Activated CD8-positive, alpha-beta T cell treated with anti-CD3 and anti-CD28 coated beads for 36 hours (primary cell): ENCODE results near the gene PLEKHA6. TPM values are rescaled to one million over a fixed set of nuclear protein-coding genes. Genes with fewer than 3 reads are reported as not detected.

ENCODE experiments used
- ATAC-seq: fragments of 200-7000 bp; cut with Tn5 transposase; one replicate; pipeline ENCODE4 v1.10.0; 2021; ENCODE audit warnings: mild to moderate bottlenecking, moderate library complexity
- CTCF ChIA-PET: fragments of 350-600 bp; sonication (Branson Sonifier 250); formaldehyde crosslinking; loops from one replicate; lab custom pipeline; 2021; ENCODE audit warnings: antibody characterized with exemption; lab: Charles Lee
- POLR2A ChIA-PET: fragments of 350-600 bp; sonication (Branson Sonifier 250); formaldehyde crosslinking; loops from one replicate; lab custom pipeline; 2021; ENCODE audit warnings: antibody characterized with exemption; lab: Charles Lee
- DNase-seq: peaks from one replicate; pipeline ENCODE4 v3.0.0-alpha.2; 2020
- H3K27ac Mint-ChIP-seq: one replicate; pipeline ENCODE4 v1.8.0; 2021; ENCODE audit warnings: mild to moderate bottlenecking, mixed read lengths
- H3K27me3 Mint-ChIP-seq: one replicate; pipeline ENCODE4 v1.8.0; 2021; ENCODE audit warnings: mixed read lengths
- H3K36me3 Mint-ChIP-seq: one replicate; pipeline ENCODE4 v1.8.0; 2021; ENCODE audit warnings: low read depth, mixed read lengths
- H3K4me1 Mint-ChIP-seq: one replicate; pipeline ENCODE4 v1.8.0; 2021; ENCODE audit warnings: low read depth, mixed read lengths
- H3K4me3 Mint-ChIP-seq: one replicate; pipeline ENCODE4 v1.8.0; 2021; ENCODE audit warnings: mild to moderate bottlenecking, moderate library complexity, mixed read lengths
- H3K9me3 Mint-ChIP-seq: one replicate; pipeline ENCODE4 v1.8.0; 2021; ENCODE audit warnings: mixed read lengths
- CTCF ChIP-seq: fragments of 200-600 bp; IDR thresholded peaks from one replicate; pipeline ENCODE4 v1.8.0; 2022; ENCODE audit warnings: antibody characterized with exemption, mild to moderate bottlenecking
- intact Hi-C: fragments of 100-400 bp; cut with micrococcal nuclease; formaldehyde crosslinking; loops from one replicate; pipeline ENCODE4 v1.10.0; 2022
- total RNA-seq, 2 experiments: library from RNA; stranded (reverse); gene quantifications; one replicate each; pipeline ENCODE4 v1.2.3, GENCODE V29; 2021

The PLEKHA6 gene
- total RNA-seq, 2 experiments from 2014 or later: 3.0 to 3.7 TPM

- POLR2A ChIA-PET: interaction anchor here (0.7 to 1.5 kb wide), 2 partner anchors 16 to 102 kb away, joined by 3 read pairs; no protein-coding TSS in a partner anchor
- intact Hi-C loops: no loop called here
- Mint-ChIP-seq H3K36me3 (peaks cover 53% of the 10 kb centered on the region), H3K4me3 (no peak overlapping the region), H3K27ac (peak overlapping the region; percentile 73), H3K27me3 (no peaks in the 10 kb centered on the region), H3K4me1 (peaks cover 44% of the 10 kb centered on the region), H3K9me3 (no peaks in the 10 kb centered on the region)
- TF ChIP-seq CTCF: no peak
- CTCF ChIA-PET: interaction anchor here (0.7 to 5.3 kb wide), 4 partner anchors 10 to 102 kb away, joined by 3 to 17 read pairs (median 6); no protein-coding TSS in a partner anchor
- ATAC-seq (no peak), DNase-seq (no peak)
Observed at GRCh38 chr1:204401730-204402129, 42.0 kb upstream of the PLEKHA6 start.

- Mint-ChIP-seq H3K4me1 (peaks cover 42% of the 10 kb centered on the region), H3K9me3 (no peaks in the 10 kb centered on the region), H3K27ac (peak overlapping the region; percentile 73), H3K36me3 (peaks cover 51% of the 10 kb centered on the region), H3K4me3 (no peak overlapping the region), H3K27me3 (no peaks in the 10 kb centered on the region)
- intact Hi-C loops: no loop called here
- ATAC-seq (no peak), DNase-seq (no peak)
- TF ChIP-seq CTCF: no peak
- CTCF ChIA-PET: interaction anchor here (0.7 to 5.3 kb wide), 5 partner anchors 9 to 238 kb away, joined by 3 to 17 read pairs (median 7); no protein-coding TSS in a partner anchor
- POLR2A ChIA-PET: interaction anchor here (1.5 to 3.4 kb wide), 2 partner anchors 8 to 17 kb away, joined by 3 to 27 read pairs; no protein-coding TSS in a partner anchor
Observed at GRCh38 chr1:204400882-204401510, 41.3 kb upstream of the PLEKHA6 start.

DNA sequence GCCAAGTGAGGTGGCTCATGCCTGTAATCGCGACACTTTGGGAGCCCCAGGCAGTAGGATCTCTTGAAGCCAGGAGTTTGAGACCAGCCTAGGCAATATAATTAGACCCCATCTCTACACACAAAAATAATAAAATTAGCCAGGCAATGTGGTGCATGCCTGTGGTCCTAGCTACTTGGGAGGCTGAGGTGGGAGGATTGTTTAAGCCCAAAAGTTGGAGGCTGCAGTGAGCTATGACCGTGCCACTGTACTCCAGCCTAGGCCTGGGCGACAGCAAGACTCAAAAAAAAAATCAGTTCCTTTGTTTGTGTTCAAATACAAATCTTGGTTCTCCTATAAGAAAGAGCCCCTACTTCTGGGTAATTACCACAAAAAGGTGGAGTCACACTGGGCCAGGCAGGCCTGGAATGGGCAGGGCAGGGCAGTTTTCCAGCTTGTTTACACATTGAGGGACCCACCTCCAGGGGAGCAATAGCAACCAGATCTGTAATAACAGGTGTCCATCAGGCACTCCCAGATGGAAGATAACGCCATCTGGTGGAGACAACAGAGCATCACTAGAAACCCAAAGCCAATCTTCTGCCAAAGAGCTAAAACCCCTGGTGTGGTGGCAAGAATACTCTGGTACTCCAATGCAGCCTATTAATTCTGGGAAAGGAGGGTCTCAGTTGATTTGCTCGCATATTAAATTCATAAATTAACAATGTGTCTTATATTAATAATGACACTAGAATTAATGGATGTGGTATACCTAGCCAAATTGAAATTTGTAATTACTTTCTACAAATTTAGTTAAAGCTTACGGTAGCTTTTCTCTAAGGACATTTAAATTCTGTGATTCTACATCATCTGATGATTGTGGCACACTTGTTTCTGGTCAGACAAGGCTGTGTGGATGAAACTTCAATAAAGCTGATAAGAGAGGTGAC, 38.7 kb upstream of the PLEKHA6 start:
- peak; percentile 98 for TF ChIP-seq CTCF
- DNase-seq (peak; percentile 70), ATAC-seq (peak; percentile 97)
- intact Hi-C loops: no loop called here
- POLR2A ChIA-PET: interaction anchor here (0.7 to 3.4 kb wide), 11 partner anchors 8 to 199 kb away, joined by 3 to 27 read pairs (median 3); partner anchors contain the start of gene MDM4
- H3K4me1 Mint-ChIP-seq: peaks cover 20% of the 10 kb centered on the region
- H3K4me3 Mint-ChIP-seq: no peak overlapping the region
- peaks cover 39% of the 10 kb centered on the region for H3K36me3 Mint-ChIP-seq
- H3K9me3 Mint-ChIP-seq: no peaks in the 10 kb centered on the region
- CTCF ChIA-PET: interaction anchor here (0.6 to 3.6 kb wide), 74 partner anchors 11 to 803 kb away, joined by 3 to 99 read pairs (median 4); partner anchors contain the start of genes ETNK2, GOLT1A, PIK3C2B and PLEKHA6
- no peaks in the 10 kb centered on the region for H3K27me3 Mint-ChIP-seq
- H3K27ac Mint-ChIP-seq: peak overlapping the region; percentile 81

DNA sequence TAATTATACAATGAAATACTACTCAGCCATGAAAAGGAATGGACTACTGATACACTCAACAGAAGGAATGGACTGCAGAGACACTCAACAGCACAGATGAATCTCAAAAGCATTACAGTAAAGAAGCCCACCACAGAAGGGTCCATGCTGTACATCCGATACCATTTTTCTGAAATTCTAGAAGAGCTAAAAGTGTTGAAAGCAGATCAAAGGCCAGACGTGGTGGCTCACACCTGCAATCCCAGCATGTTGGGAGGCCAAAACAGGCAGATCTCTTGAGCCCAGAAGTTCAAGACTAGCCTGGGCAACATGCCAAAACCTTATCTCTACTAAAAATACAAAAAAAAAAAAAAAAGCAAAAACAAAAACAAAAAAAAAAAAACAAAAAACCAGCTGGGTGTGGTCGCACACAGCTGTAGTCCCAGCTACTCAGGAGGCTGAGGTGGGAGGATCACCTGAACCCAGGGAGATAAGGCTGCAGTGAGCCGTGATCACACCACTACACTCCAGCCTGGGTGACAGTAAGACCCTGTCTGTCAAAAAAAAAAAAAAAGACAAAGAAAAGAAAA, 36.4 kb upstream of the PLEKHA6 start:
- Mint-ChIP-seq H3K27me3 (no peaks in the 10 kb centered on the region), H3K27ac (peak overlapping the region; percentile 42), H3K4me3 (no peak overlapping the region), H3K4me1 (peaks cover 16% of the 10 kb centered on the region), H3K9me3 (no peaks in the 10 kb centered on the region), H3K36me3 (peaks cover 28% of the 10 kb centered on the region)
- POLR2A ChIA-PET: interaction anchor here (0.6 to 0.8 kb wide), 2 partner anchors 9 to 600 kb away, joined by 3 read pairs; no protein-coding TSS in a partner anchor
- CTCF ChIA-PET: interaction anchor here (1.2 to 3.6 kb wide), 8 partner anchors 15 to 233 kb away, joined by 3 to 77 read pairs (median 10); no protein-coding TSS in a partner anchor
- no peak for TF ChIP-seq CTCF
- ATAC-seq (no peak), DNase-seq (no peak)
- intact Hi-C loops: no loop called here
